ENCODE measurements around the gene MYMK.

DNA sequence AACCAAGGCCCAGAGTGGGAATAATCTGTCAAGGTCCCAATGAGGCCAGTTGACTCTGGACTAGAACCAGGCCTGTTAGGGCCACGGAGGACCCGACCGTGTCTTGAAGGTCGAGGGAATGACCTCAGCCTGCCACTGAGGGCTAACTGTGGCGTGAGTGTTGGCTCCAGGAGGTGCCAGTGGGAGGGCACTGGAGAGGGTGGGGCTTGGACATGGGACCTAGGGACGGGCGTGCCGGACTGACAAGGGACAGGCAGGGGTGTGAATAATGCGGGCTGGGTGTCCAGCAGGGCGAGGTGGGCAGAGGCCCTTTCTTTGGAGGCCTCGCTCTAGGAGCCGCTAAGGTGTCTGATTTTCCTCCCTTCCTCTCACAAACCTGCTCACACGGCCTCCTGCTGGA, 17.2 kb upstream of the MYMK start:
- TF ChIP-seq, protein P1, sequence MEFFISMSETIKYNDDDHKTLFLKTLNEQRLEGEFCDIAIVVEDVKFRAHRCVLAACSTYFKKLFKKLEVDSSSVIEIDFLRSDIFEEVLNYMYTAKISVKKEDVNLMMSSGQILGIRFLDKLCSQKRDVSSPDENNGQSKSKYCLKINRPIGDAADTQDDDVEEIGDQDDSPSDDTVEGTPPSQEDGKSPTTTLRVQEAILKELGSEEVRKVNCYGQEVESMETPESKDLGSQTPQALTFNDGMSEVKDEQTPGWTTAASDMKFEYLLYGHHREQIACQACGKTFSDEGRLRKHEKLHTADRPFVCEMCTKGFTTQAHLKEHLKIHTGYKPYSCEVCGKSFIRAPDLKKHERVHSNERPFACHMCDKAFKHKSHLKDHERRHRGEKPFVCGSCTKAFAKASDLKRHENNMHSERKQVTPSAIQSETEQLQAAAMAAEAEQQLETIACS (CRISPR knock-in tag; IDR thresholded peaks at IDR 0.05), result no peak
- TF ChIP-seq ISL2 (CRISPR knock-in tag; IDR thresholded peaks at IDR 0.05), result no peak
- TF ChIP-seq ZNF12 (CRISPR knock-in tag; IDR thresholded peaks at IDR 0.05), result no peak
- TF ChIP-seq ZNF572 (CRISPR knock-in tag; IDR thresholded peaks at IDR 0.05), result no peak
